C4-2B (cell line): Measurements from ENCODE around the gene CCDC196.

Source experiments
- ZFX ChIP-seq: fragments of 450-650 bp; IDR thresholded peaks from 2 replicates; pipeline ENCODE4 v1.6.1; 2017
- TF ChIP-seq, protein P1 (sequence below): fragments of 450-650 bp; conservative IDR thresholded peaks from 2 replicates; pipeline ENCODE4 v1.5.1; 2017; ENCODE audit warnings: mild to moderate bottlenecking

DNA sequence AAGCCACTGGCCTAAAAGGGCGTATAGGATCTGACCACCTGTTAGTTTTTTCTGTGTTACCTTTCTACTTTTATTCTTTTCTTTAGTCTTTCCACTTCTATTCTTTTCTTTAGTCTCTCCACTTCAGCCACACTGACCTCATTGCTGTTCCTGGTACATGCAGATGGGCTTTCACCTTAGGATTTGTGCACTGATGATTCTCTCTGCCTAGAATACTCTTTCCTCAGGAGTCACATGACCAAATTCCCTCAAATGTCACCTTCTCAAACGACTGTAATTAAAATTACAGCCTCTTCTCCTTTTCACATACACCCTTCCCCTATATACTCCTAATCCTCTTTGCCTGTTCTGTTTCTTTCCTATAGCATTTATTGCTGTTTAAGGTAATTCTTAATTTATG is 57.8 kb downstream of the CCDC196 start:
- TF ChIP-seq, protein P1, sequence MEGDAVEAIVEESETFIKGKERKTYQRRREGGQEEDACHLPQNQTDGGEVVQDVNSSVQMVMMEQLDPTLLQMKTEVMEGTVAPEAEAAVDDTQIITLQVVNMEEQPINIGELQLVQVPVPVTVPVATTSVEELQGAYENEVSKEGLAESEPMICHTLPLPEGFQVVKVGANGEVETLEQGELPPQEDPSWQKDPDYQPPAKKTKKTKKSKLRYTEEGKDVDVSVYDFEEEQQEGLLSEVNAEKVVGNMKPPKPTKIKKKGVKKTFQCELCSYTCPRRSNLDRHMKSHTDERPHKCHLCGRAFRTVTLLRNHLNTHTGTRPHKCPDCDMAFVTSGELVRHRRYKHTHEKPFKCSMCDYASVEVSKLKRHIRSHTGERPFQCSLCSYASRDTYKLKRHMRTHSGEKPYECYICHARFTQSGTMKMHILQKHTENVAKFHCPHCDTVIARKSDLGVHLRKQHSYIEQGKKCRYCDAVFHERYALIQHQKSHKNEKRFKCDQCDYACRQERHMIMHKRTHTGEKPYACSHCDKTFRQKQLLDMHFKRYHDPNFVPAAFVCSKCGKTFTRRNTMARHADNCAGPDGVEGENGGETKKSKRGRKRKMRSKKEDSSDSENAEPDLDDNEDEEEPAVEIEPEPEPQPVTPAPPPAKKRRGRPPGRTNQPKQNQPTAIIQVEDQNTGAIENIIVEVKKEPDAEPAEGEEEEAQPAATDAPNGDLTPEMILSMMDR, result no peak
- TF ChIP-seq ZFX, result no peak
